ENCODE results near the gene MAD2L1BP. TPM values are rescaled to one million over a fixed set of nuclear protein-coding genes. Genes with fewer than 3 reads are reported as not detected.
A peak's percentile ranks its signal among the peaks of the same experiment; 100 is the strongest.

Gene MAD2L1BP
- total and polyA plus RNA-seq, 2 of the 13 experiments (the other 11 are each of a cell fraction or from before 2014, with no cell fraction given): 54.2 to 55.5 TPM

DNA sequence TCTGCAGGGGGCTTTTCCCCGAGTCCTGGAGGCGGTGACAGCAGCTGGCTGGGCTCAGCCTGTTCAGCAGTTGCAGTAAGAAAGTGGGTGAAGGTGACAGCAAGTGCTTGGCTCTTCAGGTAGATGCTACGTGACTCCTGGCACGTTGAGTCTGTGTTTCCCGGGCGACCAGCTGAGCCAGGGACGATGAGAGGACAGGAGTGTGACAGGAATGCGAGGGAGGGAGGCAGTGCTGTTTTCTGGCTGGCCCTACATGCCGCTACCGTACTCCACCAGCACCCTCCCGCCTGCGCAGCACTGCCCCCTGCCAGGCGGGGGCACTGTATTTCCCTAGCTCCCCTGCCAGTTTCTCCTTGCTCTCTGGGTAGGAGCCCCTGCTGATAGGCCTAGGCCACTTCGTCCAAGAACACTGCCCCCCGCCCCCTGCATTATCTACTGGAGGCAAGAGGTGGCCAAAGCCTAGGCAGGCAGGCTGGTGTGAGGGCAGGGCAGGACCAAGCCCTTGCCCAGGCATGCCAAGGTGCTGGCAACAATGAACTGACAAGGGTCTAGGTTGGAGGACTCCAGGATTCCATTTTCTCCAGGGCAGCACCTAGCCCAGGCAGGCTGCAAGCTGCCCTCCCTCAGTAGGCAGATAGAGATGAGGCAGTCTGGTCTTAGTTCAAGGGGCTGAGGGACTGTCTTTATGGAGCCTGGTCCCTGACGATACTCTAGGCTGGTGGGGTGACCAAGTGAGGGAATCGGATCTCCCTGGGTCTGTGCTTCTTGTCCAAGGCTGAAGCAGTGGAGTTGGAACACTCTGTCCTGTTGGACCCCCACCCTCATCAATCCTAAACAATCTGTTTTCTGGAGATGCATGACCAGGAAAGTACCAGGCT, 32.8 kb downstream of the MAD2L1BP start (continued):
- TF ChIP-seq MTF2 (CRISPR knock-in tag; IDR thresholded peaks at IDR 0.05; ENCODE audit: borderline replicate concordance) (peak; percentile 40; the same call in 1 of the 2 replicates), ZZZ3 (CRISPR knock-in tag; IDR thresholded peaks at IDR 0.05; ENCODE audit: borderline replicate concordance) (0 out of 2 replicates have a peak, but pooled peaks have one; percentile 48), HES4 (CRISPR knock-in tag; IDR thresholded peaks at IDR 0.05; ENCODE audit: borderline replicate concordance) (no peak), ESRRA (CRISPR knock-in tag; IDR thresholded peaks at IDR 0.05; ENCODE audit: low read depth) (0 out of 2 replicates have a peak, but pooled peaks have one; percentile 53), MATR3 (CRISPR knock-in tag; IDR thresholded peaks at IDR 0.05) (no peak), ZNF788 (CRISPR knock-in tag; IDR thresholded peaks at IDR 0.05; ENCODE audit: borderline replicate concordance) (peak; percentile 87; the same call in 1 of the 2 replicates), NR2F6 (IDR thresholded peaks at IDR 0.05) (no peak), NR2F6 (CRISPR knock-in tag; IDR thresholded peaks at IDR 0.05) (peak; percentile 63), ZFP36L2 (CRISPR knock-in tag; IDR thresholded peaks at IDR 0.05) (no peak), MXI1 (IDR thresholded peaks at IDR 0.05; ENCODE audit: borderline replicate concordance, low read depth, low read length) (peak; percentile 79; the same call in 2 of the 3 replicates), TOPORS (CRISPR knock-in tag; IDR thresholded peaks at IDR 0.05) (peak; percentile 84; the same call in 1 of the 2 replicates)
- TF ChIP-seq, protein P1, sequence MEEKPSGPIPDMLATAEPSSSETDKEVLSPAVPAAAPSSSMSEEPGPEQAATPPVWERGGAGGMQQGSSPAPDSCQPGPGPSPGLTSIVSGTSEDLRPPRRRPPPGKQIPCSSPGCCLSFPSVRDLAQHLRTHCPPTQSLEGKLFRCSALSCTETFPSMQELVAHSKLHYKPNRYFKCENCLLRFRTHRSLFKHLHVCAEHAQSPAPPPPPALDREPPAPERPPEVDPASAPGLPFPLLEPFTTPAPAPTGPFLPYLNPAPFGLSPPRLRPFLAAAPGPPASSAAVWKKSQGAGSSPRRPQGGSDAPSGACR (CRISPR knock-in tag; IDR thresholded peaks at IDR 0.05): peak; percentile 92
- TF ChIP-seq, protein P2, sequence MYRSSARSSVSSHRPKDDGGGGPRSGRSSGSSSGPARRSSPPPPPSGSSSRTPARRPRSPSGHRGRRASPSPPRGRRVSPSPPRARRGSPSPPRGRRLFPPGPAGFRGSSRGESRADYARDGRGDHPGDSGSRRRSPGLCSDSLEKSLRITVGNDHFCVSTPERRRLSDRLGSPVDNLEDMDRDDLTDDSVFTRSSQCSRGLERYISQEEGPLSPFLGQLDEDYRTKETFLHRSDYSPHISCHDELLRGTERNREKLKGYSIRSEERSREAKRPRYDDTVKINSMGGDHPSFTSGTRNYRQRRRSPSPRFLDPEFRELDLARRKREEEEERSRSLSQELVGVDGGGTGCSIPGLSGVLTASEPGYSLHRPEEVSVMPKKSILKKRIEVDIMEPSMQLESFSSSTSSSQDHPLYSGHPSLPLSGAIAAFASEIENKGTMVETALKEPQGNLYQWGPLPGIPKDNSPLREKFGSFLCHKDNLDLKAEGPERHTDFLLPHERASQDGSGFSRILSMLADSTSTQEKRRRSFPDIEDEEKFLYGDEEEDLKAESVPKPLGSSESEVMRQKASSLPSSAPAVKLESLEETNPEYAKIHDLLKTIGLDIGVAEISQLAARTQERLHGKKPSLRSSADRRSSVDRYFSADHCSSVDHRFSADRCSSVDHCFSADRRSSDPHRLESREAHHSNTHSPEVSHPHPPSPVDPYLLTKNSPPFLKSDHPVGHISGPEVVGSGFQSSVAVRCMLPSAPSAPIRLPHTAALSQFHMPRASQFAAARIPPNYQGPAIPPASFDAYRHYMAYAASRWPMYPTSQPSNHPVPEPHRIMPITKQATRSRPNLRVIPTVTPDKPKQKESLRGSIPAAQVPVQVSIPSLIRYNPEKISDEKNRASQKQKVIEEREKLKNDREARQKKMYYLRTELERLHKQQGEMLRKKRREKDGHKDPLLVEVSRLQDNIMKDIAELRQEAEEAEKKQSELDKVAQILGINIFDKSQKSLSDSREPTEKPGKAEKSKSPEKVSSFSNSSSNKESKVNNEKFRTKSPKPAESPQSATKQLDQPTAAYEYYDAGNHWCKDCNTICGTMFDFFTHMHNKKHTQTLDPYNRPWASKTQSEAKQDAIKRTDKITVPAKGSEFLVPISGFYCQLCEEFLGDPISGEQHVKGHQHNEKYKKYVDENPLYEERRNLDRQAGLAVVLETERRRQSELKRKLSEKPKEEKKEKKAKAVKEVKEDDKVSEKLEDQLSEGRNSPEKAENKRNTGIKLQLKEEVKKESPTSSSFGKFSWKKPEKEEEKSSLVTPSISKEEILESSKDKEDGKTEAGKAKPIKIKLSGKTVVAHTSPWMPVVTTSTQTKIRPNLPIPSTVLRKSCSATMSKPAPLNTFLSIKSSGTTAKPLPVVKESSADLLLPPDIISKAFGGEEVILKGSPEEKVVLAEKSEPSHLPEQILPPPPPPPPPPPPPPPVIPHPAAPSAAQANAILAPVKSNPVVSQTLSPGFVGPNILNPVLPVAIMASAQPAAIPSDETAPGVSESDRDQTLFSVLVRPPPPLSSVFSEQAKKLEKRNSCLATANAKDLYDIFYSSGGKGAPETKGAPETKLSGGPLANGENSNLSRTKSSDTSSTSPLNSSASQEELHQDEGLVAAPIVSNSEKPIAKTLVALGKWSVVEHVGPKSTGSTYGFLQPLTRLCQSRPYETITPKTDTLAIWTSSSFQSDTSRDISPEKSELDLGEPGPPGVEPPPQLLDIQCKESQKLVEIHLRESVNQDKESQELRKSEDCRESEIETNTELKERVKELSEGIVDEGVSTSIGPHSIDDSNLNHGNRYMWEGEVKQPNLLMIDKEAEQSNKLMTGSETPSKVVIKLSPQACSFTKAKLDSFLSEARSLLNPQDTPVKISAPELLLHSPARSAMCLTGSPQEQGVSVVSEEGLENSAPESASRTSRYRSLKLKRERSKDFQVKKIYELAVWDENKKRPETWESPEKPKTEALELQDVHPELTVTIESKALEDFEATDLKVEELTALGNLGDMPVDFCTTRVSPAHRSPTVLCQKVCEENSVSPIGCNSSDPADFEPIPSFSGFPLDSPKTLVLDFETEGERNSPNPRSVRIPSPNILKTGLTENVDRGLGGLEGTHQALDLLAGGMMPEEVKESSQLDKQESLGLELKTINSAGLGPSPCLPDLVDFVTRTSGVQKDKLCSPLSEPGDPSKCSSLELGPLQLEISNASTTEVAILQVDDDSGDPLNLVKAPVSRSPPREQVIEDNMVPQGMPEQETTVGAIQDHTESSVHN (CRISPR knock-in tag; IDR thresholded peaks at IDR 0.05): no peak; the same call in 1 of the 2 replicates
- TF ChIP-seq, protein P3, sequence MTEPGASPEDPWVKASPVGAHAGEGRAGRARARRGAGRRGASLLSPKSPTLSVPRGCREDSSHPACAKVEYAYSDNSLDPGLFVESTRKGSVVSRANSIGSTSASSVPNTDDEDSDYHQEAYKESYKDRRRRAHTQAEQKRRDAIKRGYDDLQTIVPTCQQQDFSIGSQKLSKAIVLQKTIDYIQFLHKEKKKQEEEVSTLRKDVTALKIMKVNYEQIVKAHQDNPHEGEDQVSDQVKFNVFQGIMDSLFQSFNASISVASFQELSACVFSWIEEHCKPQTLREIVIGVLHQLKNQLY (CRISPR knock-in tag; IDR thresholded peaks at IDR 0.05): peak; percentile 50; the same call in 1 of the 2 replicates
- TF ChIP-seq, protein P4, sequence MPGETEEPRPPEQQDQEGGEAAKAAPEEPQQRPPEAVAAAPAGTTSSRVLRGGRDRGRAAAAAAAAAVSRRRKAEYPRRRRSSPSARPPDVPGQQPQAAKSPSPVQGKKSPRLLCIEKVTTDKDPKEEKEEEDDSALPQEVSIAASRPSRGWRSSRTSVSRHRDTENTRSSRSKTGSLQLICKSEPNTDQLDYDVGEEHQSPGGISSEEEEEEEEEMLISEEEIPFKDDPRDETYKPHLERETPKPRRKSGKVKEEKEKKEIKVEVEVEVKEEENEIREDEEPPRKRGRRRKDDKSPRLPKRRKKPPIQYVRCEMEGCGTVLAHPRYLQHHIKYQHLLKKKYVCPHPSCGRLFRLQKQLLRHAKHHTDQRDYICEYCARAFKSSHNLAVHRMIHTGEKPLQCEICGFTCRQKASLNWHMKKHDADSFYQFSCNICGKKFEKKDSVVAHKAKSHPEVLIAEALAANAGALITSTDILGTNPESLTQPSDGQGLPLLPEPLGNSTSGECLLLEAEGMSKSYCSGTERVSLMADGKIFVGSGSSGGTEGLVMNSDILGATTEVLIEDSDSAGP (CRISPR knock-in tag; IDR thresholded peaks at IDR 0.05; ENCODE audit: borderline replicate concordance): peak; percentile 70
- TF ChIP-seq, protein P5, sequence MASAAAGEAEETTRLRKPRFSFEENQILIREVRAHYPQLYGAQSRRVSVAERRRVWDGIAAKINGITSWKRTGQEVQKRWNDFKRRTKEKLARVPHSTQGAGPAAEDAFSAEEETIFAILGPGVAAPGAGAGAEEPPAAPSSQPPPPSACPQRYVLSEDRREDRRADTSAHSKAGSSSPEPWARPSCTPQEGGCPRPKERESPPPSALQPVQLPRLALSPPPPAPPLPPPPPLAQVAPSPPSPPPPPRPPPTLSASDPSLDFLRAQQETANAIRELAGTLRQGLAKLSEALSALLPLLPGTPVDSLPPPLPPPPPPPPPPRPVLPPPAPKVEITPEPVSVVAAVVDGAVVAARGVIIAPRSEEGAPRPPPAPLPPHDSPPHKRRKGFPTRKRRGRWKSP (CRISPR knock-in tag; IDR thresholded peaks at IDR 0.05): no peak; the same call in 1 of the 2 replicates
